Measurements from ENCODE around the gene EPAS1.
A peak's percentile ranks its signal among the peaks of the same experiment; 100 is the strongest.

EPAS1 gene

DNA sequence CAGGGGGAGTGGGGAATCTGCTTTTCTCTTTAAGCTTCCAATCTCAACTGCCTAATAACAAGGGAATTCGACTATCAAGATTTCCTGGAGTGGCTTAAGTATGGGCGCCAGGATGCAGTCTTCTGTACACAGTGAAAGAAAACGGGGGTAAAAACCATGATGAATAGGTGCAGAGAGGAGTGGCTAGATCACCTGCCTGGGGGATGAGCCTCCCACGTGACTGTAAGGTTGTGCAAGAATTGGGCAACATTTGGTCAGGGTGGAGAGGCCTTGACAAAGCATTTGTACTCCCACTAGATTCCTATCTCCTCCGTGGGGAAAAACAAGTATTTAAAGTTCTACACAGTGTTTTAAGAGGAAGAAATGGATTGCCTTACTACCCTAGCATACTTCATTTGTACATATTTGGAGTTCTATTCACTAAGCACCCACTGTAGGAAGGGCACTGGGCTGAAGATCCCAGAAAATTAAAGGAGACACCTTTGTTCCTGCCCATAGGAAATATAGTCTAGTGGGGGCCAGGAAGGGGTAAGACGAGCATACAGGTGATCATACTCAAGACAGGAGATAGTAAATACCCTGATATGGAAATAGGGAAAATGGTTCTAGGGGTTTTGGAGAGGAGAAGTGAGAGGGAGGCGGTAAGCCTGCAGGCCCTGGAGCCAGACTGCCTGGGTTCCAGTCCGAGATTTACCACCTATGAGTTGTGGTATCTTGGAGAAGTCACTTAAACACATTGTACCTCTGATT lies 29.2 kb downstream of the EPAS1 start:
- no peak overlapping the region for H3K4me3 ChIP-seq (replicated peaks; ENCODE audit: low read depth, low read length)
- TF ChIP-seq, protein P1, sequence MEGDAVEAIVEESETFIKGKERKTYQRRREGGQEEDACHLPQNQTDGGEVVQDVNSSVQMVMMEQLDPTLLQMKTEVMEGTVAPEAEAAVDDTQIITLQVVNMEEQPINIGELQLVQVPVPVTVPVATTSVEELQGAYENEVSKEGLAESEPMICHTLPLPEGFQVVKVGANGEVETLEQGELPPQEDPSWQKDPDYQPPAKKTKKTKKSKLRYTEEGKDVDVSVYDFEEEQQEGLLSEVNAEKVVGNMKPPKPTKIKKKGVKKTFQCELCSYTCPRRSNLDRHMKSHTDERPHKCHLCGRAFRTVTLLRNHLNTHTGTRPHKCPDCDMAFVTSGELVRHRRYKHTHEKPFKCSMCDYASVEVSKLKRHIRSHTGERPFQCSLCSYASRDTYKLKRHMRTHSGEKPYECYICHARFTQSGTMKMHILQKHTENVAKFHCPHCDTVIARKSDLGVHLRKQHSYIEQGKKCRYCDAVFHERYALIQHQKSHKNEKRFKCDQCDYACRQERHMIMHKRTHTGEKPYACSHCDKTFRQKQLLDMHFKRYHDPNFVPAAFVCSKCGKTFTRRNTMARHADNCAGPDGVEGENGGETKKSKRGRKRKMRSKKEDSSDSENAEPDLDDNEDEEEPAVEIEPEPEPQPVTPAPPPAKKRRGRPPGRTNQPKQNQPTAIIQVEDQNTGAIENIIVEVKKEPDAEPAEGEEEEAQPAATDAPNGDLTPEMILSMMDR (IDR thresholded peaks at IDR 0.05; ENCODE audit: low read length, missing control alignments), result no peak
- peak; percentile 77 for DNase-seq (ENCODE audit: low read depth)

DNA sequence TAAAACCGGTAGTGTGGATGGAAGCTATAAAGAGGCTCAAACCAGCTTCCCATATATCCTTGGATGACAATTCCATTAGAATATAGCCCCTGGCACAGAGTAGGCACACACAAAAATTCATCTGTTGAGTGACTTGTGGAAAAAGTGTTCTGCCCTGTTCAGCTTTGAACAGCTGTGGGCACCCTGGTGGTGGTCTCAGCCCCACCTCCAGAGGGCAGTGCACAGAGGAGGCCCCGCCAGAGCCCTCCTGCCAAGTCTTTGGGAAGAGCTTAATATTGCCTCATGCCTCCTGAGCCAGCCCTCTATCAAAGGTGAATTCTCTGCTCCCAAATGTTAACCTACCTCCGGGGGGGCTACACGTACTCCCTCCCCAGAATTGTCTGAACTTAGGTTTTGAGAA lies 30.4 kb downstream of the EPAS1 start:
- H3K4me3 ChIP-seq (replicated peaks; ENCODE audit: low read depth, low read length), result no peak overlapping the region
- TF ChIP-seq, protein P1 (IDR thresholded peaks at IDR 0.05; ENCODE audit: low read length, missing control alignments), result peak; percentile 24
- no peak for DNase-seq (ENCODE audit: low read depth)

DNA sequence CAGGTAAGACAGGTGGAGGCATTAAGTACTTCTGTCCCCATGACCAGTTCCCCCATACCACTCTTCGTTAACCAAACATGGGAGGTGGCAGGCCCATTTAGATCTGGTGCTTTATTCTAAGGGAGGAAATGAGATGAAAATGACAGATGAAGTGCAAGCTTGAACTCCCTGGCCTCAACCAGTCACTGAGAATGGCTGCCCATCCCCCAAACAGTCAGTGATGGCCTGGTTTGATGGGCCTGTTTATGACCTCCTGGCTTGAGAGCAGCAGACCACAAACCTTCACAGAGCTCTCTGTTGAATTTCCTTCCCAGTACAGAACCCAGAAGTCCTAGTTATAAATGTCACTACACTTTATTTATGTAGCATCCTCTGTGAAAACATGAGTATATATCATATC lies 31.1 kb downstream of the EPAS1 start:
- H3K4me3 ChIP-seq (replicated peaks; ENCODE audit: low read depth, low read length), result no peak overlapping the region
- DNase-seq (ENCODE audit: low read depth), result no peak
- TF ChIP-seq, protein P1 (IDR thresholded peaks at IDR 0.05; ENCODE audit: low read length, missing control alignments), result no peak

DNA sequence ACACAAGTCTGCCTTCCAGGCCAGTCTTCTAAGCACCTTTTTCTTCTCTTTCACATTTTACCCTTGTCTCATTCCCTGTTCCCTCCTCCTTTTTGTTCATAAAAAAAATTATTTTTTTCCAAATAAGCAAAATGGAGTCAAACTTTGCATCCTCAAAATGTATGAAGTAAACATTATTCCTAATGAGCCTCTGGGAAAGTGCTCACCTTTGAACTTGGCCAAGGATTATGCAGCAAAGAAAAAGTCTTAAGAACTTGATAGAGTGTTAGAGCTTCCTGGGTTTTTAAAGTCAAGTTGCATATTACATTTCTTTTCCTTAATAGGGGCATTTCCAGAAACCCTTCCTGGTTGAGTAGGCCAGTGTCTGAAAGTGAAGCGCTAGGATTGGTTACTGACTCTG lies 31.6 kb downstream of the EPAS1 start:
- no peak overlapping the region for H3K4me3 ChIP-seq (replicated peaks; ENCODE audit: low read depth, low read length)
- DNase-seq (ENCODE audit: low read depth), result no peak
- TF ChIP-seq, protein P1 (IDR thresholded peaks at IDR 0.05; ENCODE audit: low read length, missing control alignments), result no peak

DNA sequence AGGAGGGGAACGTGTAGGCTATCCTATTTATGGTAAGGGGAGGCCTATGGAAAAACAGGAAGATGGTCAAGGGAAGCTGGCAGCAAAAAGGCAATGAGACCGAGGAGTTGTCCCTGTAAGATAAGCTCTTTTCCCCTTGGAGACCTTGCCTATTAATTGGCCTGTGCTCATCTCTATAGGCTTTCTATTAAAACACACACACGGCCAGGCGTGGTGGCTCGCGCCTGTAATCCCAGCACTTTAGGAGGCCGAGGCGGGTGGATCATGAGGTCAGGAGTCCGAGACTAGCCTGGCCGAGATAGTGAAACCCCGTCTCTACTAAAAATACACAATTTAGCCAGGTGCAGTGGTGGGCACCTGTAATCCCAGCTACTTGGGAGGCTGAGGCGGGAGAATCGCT lies 32.1 kb downstream of the EPAS1 start:
- no peak for DNase-seq (ENCODE audit: low read depth)
- H3K4me3 ChIP-seq (replicated peaks; ENCODE audit: low read depth, low read length), result no peak overlapping the region
- TF ChIP-seq, protein P1 (IDR thresholded peaks at IDR 0.05; ENCODE audit: low read length, missing control alignments), result no peak

DNA sequence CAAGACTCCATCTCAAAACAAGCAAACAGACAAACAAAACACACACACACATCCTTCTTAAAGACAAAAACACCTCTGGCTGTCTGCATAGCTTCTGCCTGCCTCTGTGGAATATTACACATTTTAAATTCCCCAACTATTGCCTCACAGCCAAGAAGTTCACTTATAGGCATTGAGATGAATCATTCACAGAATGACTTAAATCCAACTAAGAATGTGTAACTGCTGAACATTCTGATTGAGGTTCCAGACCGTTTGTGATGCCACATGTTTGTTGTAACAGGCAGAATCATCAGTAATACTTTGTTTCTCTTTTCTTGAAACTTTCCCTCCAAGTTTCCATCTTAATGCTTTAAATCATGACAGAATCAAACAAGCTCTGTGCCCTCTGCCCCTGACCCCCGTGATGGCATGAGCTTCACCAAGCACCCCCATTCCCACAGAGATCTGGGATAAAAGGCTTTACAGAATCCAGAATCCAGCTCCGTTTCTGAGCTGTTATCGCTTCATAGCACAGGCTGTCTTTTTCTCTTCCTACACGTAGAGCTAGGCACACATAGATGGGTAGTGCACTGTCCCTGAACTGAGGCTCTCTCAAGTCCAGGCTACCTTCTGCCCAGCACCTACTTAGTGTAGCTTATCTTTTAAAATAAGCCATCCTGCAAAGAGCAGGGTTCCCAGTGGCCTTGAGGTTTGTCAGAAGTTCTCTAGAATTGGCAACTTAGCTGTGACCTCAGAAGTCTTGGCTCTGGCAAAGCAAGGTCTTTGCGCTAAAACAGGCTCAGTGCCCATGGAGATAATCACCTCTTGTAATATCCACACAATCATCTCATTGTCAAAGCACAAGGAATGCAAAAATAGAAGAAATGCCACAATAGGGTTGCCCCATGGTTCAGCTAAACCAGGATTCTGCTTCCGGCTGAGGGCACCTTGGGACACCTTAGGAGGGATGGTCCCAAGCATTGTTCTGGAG lies 32.9 kb downstream of the EPAS1 start:
- no peak overlapping the region for H3K4me3 ChIP-seq (replicated peaks; ENCODE audit: low read depth, low read length)
- peak; percentile 94 for DNase-seq (ENCODE audit: low read depth)
- TF ChIP-seq, protein P1 (IDR thresholded peaks at IDR 0.05; ENCODE audit: low read length, missing control alignments), result no peak
